ENCODE results near the gene AHCYL2.

Gene AHCYL2

GRCh38 chr7:129456421-129456820, 231.6 kb downstream of the AHCYL2 start:
- H3K4me1 ChIP-seq (ENCODE audit: control insufficient read depth, insufficient read depth, low read length): no peaks in the 10 kb centered on the region
- no peaks in the 10 kb centered on the region for H3K36me3 ChIP-seq (ENCODE audit: control insufficient read depth, insufficient read depth, low read length)

GRCh38 chr7:129457101-129457500, 232.3 kb downstream of the AHCYL2 start:
- Histone ChIP-seq H3K4me1 (ENCODE audit: control insufficient read depth, insufficient read depth, low read length) (no peaks in the 10 kb centered on the region), H3K9ac (ENCODE audit: low read length) (no peak overlapping the region), H3K27me3 (ENCODE audit: control insufficient read depth, insufficient read depth, low read length) (no peaks in the 10 kb centered on the region), H3K4me3 (ENCODE audit: low read length) (no peak overlapping the region), H3K27ac (ENCODE audit: low read depth, low read length) (no peak overlapping the region), H3K36me3 (ENCODE audit: control insufficient read depth, insufficient read depth, low read length) (no peaks in the 10 kb centered on the region)

More at GRCh38 chr7:129456421-129456820, 231.6 kb downstream of the AHCYL2 start:
- Histone ChIP-seq H3K9ac (ENCODE audit: low read length) (no peak overlapping the region), H3K4me3 (ENCODE audit: low read length) (no peak overlapping the region), H3K27ac (ENCODE audit: low read depth, low read length) (no peak overlapping the region), H3K27me3 (ENCODE audit: control insufficient read depth, insufficient read depth, low read length) (no peaks in the 10 kb centered on the region)

GRCh38 chr7:129458171-129458570, 233.3 kb downstream of the AHCYL2 start:
- Histone ChIP-seq H3K36me3 (ENCODE audit: control insufficient read depth, insufficient read depth, low read length) (no peaks in the 10 kb centered on the region), H3K9ac (ENCODE audit: low read length) (no peak overlapping the region), H3K4me1 (ENCODE audit: control insufficient read depth, insufficient read depth, low read length) (no peaks in the 10 kb centered on the region), H3K27ac (ENCODE audit: low read depth, low read length) (no peak overlapping the region), H3K4me3 (ENCODE audit: low read length) (no peak overlapping the region), H3K27me3 (ENCODE audit: control insufficient read depth, insufficient read depth, low read length) (no peaks in the 10 kb centered on the region)

- H3K27me3 ChIP-seq (ENCODE audit: control insufficient read depth, insufficient read depth, low read length): no peaks in the 10 kb centered on the region
- no peaks in the 10 kb centered on the region for H3K4me1 ChIP-seq (ENCODE audit: control insufficient read depth, insufficient read depth, low read length)
- H3K9ac ChIP-seq (ENCODE audit: low read length): no peak overlapping the region
- no peak overlapping the region for H3K27ac ChIP-seq (ENCODE audit: low read depth, low read length)
- H3K36me3 ChIP-seq (ENCODE audit: control insufficient read depth, insufficient read depth, low read length): no peaks in the 10 kb centered on the region
- no peak overlapping the region for H3K4me3 ChIP-seq (ENCODE audit: low read length)
Observed at GRCh38 chr7:129461809-129462208, 237.0 kb downstream of the AHCYL2 start.

- no peaks in the 10 kb centered on the region for H3K36me3 ChIP-seq (ENCODE audit: control insufficient read depth, insufficient read depth, low read length)
- no peak overlapping the region for H3K4me3 ChIP-seq (ENCODE audit: low read length)
- H3K27ac ChIP-seq (ENCODE audit: low read depth, low read length): no peak overlapping the region
- no peaks in the 10 kb centered on the region for H3K4me1 ChIP-seq (ENCODE audit: control insufficient read depth, insufficient read depth, low read length)
- H3K9ac ChIP-seq (ENCODE audit: low read length): no peak overlapping the region
- H3K27me3 ChIP-seq (ENCODE audit: control insufficient read depth, insufficient read depth, low read length): no peaks in the 10 kb centered on the region
Observed at GRCh38 chr7:129462420-129462819, 237.6 kb downstream of the AHCYL2 start.

GRCh38 chr7:129464194-129464593, 239.4 kb downstream of the AHCYL2 start:
- Histone ChIP-seq H3K4me3 (ENCODE audit: low read length) (no peak overlapping the region), H3K36me3 (ENCODE audit: control insufficient read depth, insufficient read depth, low read length) (no peaks in the 10 kb centered on the region), H3K27ac (ENCODE audit: low read depth, low read length) (no peak overlapping the region), H3K9ac (ENCODE audit: low read length) (no peak overlapping the region), H3K27me3 (ENCODE audit: control insufficient read depth, insufficient read depth, low read length) (no peaks in the 10 kb centered on the region), H3K4me1 (ENCODE audit: control insufficient read depth, insufficient read depth, low read length) (no peaks in the 10 kb centered on the region)

- no peaks in the 10 kb centered on the region for H3K27me3 ChIP-seq (ENCODE audit: control insufficient read depth, insufficient read depth, low read length)
- no peak overlapping the region for H3K27ac ChIP-seq (ENCODE audit: low read depth, low read length)
- H3K4me1 ChIP-seq (ENCODE audit: control insufficient read depth, insufficient read depth, low read length): no peaks in the 10 kb centered on the region
- H3K4me3 ChIP-seq (ENCODE audit: low read length): no peak overlapping the region
- H3K9ac ChIP-seq (ENCODE audit: low read length): no peak overlapping the region
- no peaks in the 10 kb centered on the region for H3K36me3 ChIP-seq (ENCODE audit: control insufficient read depth, insufficient read depth, low read length)
Observed at GRCh38 chr7:129465080-129465479, 240.2 kb downstream of the AHCYL2 start.

GRCh38 chr7:129466796-129467195, 242.0 kb downstream of the AHCYL2 start:
- H3K27me3 ChIP-seq (ENCODE audit: control insufficient read depth, insufficient read depth, low read length): no peaks in the 10 kb centered on the region
- H3K27ac ChIP-seq (ENCODE audit: low read depth, low read length): no peak overlapping the region
- no peak overlapping the region for H3K4me3 ChIP-seq (ENCODE audit: low read length)
- no peaks in the 10 kb centered on the region for H3K4me1 ChIP-seq (ENCODE audit: control insufficient read depth, insufficient read depth, low read length)
- H3K9ac ChIP-seq (ENCODE audit: low read length): no peak overlapping the region
- H3K36me3 ChIP-seq (ENCODE audit: control insufficient read depth, insufficient read depth, low read length): no peaks in the 10 kb centered on the region

- no peak overlapping the region for H3K27ac ChIP-seq (ENCODE audit: low read depth, low read length)
Observed at GRCh38 chr7:129468087-129468486, 243.3 kb downstream of the AHCYL2 start.

GRCh38 chr7:129468547-129468946, 243.7 kb downstream of the AHCYL2 start:
- Histone ChIP-seq H3K9ac (ENCODE audit: low read length) (no peak overlapping the region), H3K4me3 (ENCODE audit: low read length) (no peak overlapping the region), H3K27ac (ENCODE audit: low read depth, low read length) (no peak overlapping the region)

More at GRCh38 chr7:129468087-129468486, 243.3 kb downstream of the AHCYL2 start:
- Histone ChIP-seq H3K4me1 (ENCODE audit: control insufficient read depth, insufficient read depth, low read length) (no peaks in the 10 kb centered on the region), H3K36me3 (ENCODE audit: control insufficient read depth, insufficient read depth, low read length) (no peaks in the 10 kb centered on the region), H3K9ac (ENCODE audit: low read length) (no peak overlapping the region), H3K4me3 (ENCODE audit: low read length) (no peak overlapping the region), H3K27me3 (ENCODE audit: control insufficient read depth, insufficient read depth, low read length) (no peaks in the 10 kb centered on the region)

GRCh38 chr7:129469930-129470329, 245.1 kb downstream of the AHCYL2 start:
- Histone ChIP-seq H3K27me3 (ENCODE audit: control insufficient read depth, insufficient read depth, low read length) (no peaks in the 10 kb centered on the region), H3K4me1 (ENCODE audit: control insufficient read depth, insufficient read depth, low read length) (no peaks in the 10 kb centered on the region), H3K4me3 (ENCODE audit: low read length) (no peak overlapping the region), H3K9ac (ENCODE audit: low read length) (no peak overlapping the region), H3K27ac (ENCODE audit: low read depth, low read length) (no peak overlapping the region), H3K36me3 (ENCODE audit: control insufficient read depth, insufficient read depth, low read length) (no peaks in the 10 kb centered on the region)

More at GRCh38 chr7:129468547-129468946, 243.7 kb downstream of the AHCYL2 start:
- Histone ChIP-seq H3K4me1 (ENCODE audit: control insufficient read depth, insufficient read depth, low read length) (no peaks in the 10 kb centered on the region), H3K27me3 (ENCODE audit: control insufficient read depth, insufficient read depth, low read length) (no peaks in the 10 kb centered on the region), H3K36me3 (ENCODE audit: control insufficient read depth, insufficient read depth, low read length) (no peaks in the 10 kb centered on the region)

- Histone ChIP-seq H3K4me3 (ENCODE audit: low read length) (no peak overlapping the region), H3K36me3 (ENCODE audit: control insufficient read depth, insufficient read depth, low read length) (no peaks in the 10 kb centered on the region), H3K27me3 (ENCODE audit: control insufficient read depth, insufficient read depth, low read length) (no peaks in the 10 kb centered on the region), H3K4me1 (ENCODE audit: control insufficient read depth, insufficient read depth, low read length) (no peaks in the 10 kb centered on the region), H3K27ac (ENCODE audit: low read depth, low read length) (no peak overlapping the region), H3K9ac (ENCODE audit: low read length) (no peak overlapping the region)
Observed at GRCh38 chr7:129470411-129470810, 245.6 kb downstream of the AHCYL2 start.

- H3K27ac ChIP-seq (ENCODE audit: low read depth, low read length): no peak overlapping the region
- no peak overlapping the region for H3K9ac ChIP-seq (ENCODE audit: low read length)
- no peaks in the 10 kb centered on the region for H3K4me1 ChIP-seq (ENCODE audit: control insufficient read depth, insufficient read depth, low read length)
- no peaks in the 10 kb centered on the region for H3K36me3 ChIP-seq (ENCODE audit: control insufficient read depth, insufficient read depth, low read length)
- no peaks in the 10 kb centered on the region for H3K27me3 ChIP-seq (ENCODE audit: control insufficient read depth, insufficient read depth, low read length)
- no peak overlapping the region for H3K4me3 ChIP-seq (ENCODE audit: low read length)
Observed at GRCh38 chr7:129471402-129471827, 246.6 kb downstream of the AHCYL2 start.

Data from rectal smooth muscle tissue (tissue), 1 donor.